Measurements from ENCODE around the gene WDFY4. TPM values are rescaled to one million over a fixed set of nuclear protein-coding genes. Genes with fewer than 3 reads are reported as not detected.

WDFY4 gene
- polyA plus RNA-seq, 1 of the 3 experiments (the other 2 are of a cell fraction), result not detected

- Histone ChIP-seq H3K27me3 (ENCODE audit: insufficient read depth) (no peaks in the 10 kb centered on the region), H3K79me2 (ENCODE audit: insufficient read depth) (no peaks in the 10 kb centered on the region), H2AFZ (ENCODE audit: low read depth) (no peak overlapping the region), H3F3A (replicated peaks; ENCODE audit: insufficient read depth) (no peaks in the 10 kb centered on the region), H3K27ac (ENCODE audit: low read depth in 2 of 2, low read length in 1 of 2) (no peak overlapping the region), H3K4me3 (ENCODE audit: low read depth in 2 of 2, low read length in 1 of 2) (no peak overlapping the region), H3K36me3 (replicated peaks in 1 of 2; ENCODE audit: control insufficient read depth in 1 of 2, insufficient read depth in 2 of 2, low read length in 1 of 2) (no peaks in the 10 kb centered on the region), H3K9me3 (no peaks in the 10 kb centered on the region), H3K4me1 (ENCODE audit: control insufficient read depth in 1 of 2, insufficient read depth in 2 of 2, low read depth in 1 of 2, low read length in 1 of 2) (no peaks in the 10 kb centered on the region), H3K4me2 (no peak overlapping the region), H4K20me1 (ENCODE audit: insufficient read depth) (no peaks in the 10 kb centered on the region), H3K9ac (no peak overlapping the region), H3K9me2 (no peaks in the 10 kb centered on the region)
- no peak for DNase-seq
- ChIA-PET CTCF (no interaction called here), POLR2A (no interaction called here)
- WGBS (ENCODE audit: low lambda C conversion rate), result 43% methylated on average over 5 of the region's 5 CpGs
- TF ChIP-seq RCOR1 (IDR thresholded peaks at IDR 0.05; ENCODE audit: low read length), result no peak
- no peak for TF ChIP-seq GABPA (IDR thresholded peaks at IDR 0.05; ENCODE audit: low read depth)
- TF ChIP-seq REST (IDR thresholded peaks at IDR 0.05; ENCODE audit: low read depth, low read length), result no peak
- no peak for TF ChIP-seq NRF1 (IDR thresholded peaks at IDR 0.05; ENCODE audit: low read depth, low read length)
- no peak for TF ChIP-seq IRF3 (IDR thresholded peaks at IDR 0.05; ENCODE audit: low read depth, low read length)
- TF ChIP-seq YY1 (IDR thresholded peaks at IDR 0.05; ENCODE audit: low read depth), result no peak
- TF ChIP-seq SMC3 (IDR thresholded peaks at IDR 0.05; ENCODE audit: low read depth, low read length), result no peak
- TF ChIP-seq FOXJ3 (CRISPR knock-in tag; IDR thresholded peaks at IDR 0.05), result no peak
- TF ChIP-seq NFIC (IDR thresholded peaks at IDR 0.05; ENCODE audit: borderline replicate concordance), result no peak
- no peak for TF ChIP-seq TAF1 (IDR thresholded peaks at IDR 0.05; ENCODE audit: borderline replicate concordance, low read depth, low read length)
- no peak for TF ChIP-seq RXRA (IDR thresholded peaks at IDR 0.05; ENCODE audit: borderline replicate concordance, low read depth)
- TF ChIP-seq TEAD4 (IDR thresholded peaks at IDR 0.05; ENCODE audit: borderline replicate concordance, insufficient read depth), result no peak
- TF ChIP-seq EP300 (IDR thresholded peaks at IDR 0.05; ENCODE audit: borderline replicate concordance in 1 of 2, low read depth in 1 of 2, low read length in 1 of 2), result no peak
- TF ChIP-seq SIN3A (IDR thresholded peaks at IDR 0.05; ENCODE audit: borderline replicate concordance, low read depth, low read length), result no peak
These were observed 163.0 kb downstream of the WDFY4 start for GRCh38 chr10:48847691-48848090.

GRCh38 chr10:48856855-48857254, 172.2 kb downstream of the WDFY4 start:
- Histone ChIP-seq H3K79me2 (ENCODE audit: insufficient read depth) (no peaks in the 10 kb centered on the region), H3K9ac (no peak overlapping the region), H3K9me3 (no peaks in the 10 kb centered on the region; the same call in 1 of the 2 replicates), H3K4me1 (ENCODE audit: control insufficient read depth in 1 of 2, insufficient read depth in 2 of 2, low read depth in 1 of 2, low read length in 1 of 2) (no peaks in the 10 kb centered on the region), H3K9me2 (no peaks in the 10 kb centered on the region), H3K27ac (ENCODE audit: low read depth in 2 of 2, low read length in 1 of 2) (no peak overlapping the region), H3F3A (replicated peaks; ENCODE audit: insufficient read depth) (no peaks in the 10 kb centered on the region), H3K27me3 (ENCODE audit: insufficient read depth) (no peaks in the 10 kb centered on the region), H3K4me3 (ENCODE audit: low read depth in 2 of 2, low read length in 1 of 2) (no peak overlapping the region), H3K36me3 (replicated peaks in 1 of 2; ENCODE audit: control insufficient read depth in 1 of 2, insufficient read depth in 2 of 2, low read length in 1 of 2) (no peaks in the 10 kb centered on the region), H2AFZ (ENCODE audit: low read depth) (no peak overlapping the region), H4K20me1 (ENCODE audit: insufficient read depth) (no peaks in the 10 kb centered on the region), H3K4me2 (no peak overlapping the region)
- ChIA-PET CTCF (interaction anchor here (1.2 kb wide), 1 partner anchor 28 kb away, joined by 3 read pairs; no protein-coding TSS in a partner anchor), POLR2A (no interaction called here)
- no peak for TF ChIP-seq SIN3A (IDR thresholded peaks at IDR 0.05; ENCODE audit: borderline replicate concordance, low read depth, low read length)
- no peak for TF ChIP-seq YY1 (IDR thresholded peaks at IDR 0.05; ENCODE audit: low read depth)
- no peak for TF ChIP-seq RCOR1 (IDR thresholded peaks at IDR 0.05; ENCODE audit: low read length)
- no peak for TF ChIP-seq USF2 (IDR thresholded peaks at IDR 0.05; ENCODE audit: borderline replicate concordance, low read depth, low read length)
- no peak for TF ChIP-seq TEAD4 (IDR thresholded peaks at IDR 0.05; ENCODE audit: borderline replicate concordance, insufficient read depth)
- no peak for TF ChIP-seq TCF12 (IDR thresholded peaks at IDR 0.05)
- TF ChIP-seq CTCF (IDR thresholded peaks at IDR 0.05), result no peak
- no peak for TF ChIP-seq USF1 (IDR thresholded peaks at IDR 0.05; ENCODE audit: borderline replicate concordance, low read depth)
- no peak for TF ChIP-seq FOXJ3 (CRISPR knock-in tag; IDR thresholded peaks at IDR 0.05)
- no peak for TF ChIP-seq SMC3 (IDR thresholded peaks at IDR 0.05; ENCODE audit: low read depth, low read length)
- no peak for TF ChIP-seq EZH2phosphoT487 (IDR thresholded peaks at IDR 0.05; ENCODE audit: borderline replicate concordance, low read depth)
- no peak for TF ChIP-seq EP300 (IDR thresholded peaks at IDR 0.05; ENCODE audit: borderline replicate concordance in 1 of 2, low read depth in 1 of 2, low read length in 1 of 2)
- DNase-seq, result no peak
